NK-92 (cell line): Measurements from ENCODE around the gene PPIE.

Experiments
- DNase-seq: peaks from one replicate; lab custom pipeline; 2025; ENCODE audit not compliant: unreplicated experiment; lab: John Stamatoyannopoulos, UW

Gene PPIE

DNA sequence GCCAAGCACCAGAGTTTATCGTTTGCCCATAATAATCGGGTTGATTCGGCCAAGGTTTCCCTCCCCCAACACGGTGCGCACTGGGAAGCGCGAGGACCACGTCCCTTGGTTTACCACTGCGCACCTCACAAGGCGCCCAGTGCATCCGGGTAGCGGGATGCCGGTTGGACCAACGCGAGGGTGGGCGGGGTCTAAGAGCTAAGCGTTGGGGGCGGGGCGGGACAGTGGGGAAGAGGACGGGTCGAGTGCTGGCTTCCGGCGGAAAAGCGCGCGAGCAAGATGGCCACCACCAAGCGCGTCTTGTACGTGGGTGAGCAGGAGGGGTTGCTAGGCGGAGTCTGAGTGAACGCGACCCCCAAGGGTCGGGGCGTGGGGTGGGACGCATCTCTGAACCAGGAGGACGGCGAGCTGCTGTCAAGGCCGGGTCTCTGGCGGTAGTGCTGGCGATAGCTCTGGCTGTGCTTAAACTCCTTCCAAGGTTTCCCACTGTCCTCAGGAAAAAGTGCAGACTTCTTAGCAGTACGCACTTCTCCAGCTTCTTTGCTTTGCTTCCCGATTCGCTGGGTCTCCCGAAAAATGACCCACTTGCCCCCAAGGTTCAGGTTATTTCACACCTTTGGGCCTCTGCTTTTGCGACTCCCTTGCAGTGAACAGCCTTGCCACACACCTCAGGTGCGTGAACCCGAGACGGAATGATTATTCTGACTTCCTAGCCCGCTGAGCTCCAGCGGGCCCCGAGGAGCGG is at the start of gene PPIE:
Gene PPIE, plus strand, starts transcription at position 261 of the 745 bp plus-strand sequence. Its CDS starts 19 bp downstream, at position 280.
- peak; percentile 58 for DNase-seq

DNA sequence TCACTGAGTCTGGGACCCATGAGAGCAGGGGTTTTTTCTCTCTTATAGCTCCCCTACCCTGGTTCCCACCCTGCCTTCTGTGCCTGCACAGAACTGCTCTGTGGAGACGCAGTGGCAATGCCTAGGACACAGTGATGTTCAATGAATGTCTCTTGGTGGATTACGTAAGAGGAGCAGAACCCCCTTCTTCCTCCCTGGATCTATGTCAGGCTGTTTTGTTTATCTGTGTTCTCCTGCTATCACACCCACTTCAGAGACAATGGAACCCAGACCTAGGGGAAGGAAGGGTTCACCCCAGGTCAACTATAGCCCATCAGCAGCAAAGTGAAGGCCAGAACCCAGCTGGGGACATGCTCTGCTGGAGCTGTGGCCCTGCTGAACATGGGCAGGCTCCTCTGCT is 49.5 kb upstream of the PPIE start:
- no peak for DNase-seq

DNA sequence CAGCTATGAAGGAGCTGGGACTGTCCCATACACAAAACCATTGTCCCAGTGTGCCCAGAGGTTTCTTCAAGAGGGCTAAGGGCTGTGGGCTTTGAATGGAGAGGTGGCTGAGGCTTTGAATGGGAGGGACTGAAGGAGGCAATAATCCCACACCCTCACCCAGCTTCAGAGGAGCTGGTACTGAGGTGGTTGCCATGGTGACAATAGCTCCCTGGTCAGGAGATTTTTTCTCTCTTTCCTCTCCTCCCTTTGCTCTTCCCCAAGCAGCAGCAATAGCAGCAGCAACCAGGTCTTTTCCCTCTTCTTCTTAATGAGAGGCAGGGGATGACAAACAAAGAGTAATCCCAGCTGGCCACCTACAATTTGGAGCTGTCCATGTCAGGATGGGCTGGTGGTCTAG is 49.0 kb upstream of the PPIE start:
- no peak for DNase-seq

DNA sequence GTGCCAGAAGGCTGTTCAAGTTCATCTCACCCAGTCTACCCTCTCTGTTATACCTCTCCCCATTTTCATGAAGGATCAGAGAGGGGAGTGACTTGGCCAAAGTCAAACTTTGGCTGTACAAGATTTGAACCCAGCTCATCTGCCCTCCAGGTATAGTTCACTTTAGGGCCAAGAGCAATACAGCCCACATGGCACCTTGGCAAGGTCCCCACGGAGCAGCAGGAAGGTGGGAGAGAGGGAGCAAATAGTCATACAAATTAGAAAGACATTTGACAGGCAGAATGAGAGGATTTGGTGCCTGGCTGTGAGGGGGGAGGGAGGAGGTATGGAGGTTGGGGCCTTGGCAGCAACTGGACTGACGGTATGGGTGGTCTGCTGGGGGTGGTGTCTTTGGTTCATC is 48.5 kb upstream of the PPIE start:
- no peak for DNase-seq

DNA sequence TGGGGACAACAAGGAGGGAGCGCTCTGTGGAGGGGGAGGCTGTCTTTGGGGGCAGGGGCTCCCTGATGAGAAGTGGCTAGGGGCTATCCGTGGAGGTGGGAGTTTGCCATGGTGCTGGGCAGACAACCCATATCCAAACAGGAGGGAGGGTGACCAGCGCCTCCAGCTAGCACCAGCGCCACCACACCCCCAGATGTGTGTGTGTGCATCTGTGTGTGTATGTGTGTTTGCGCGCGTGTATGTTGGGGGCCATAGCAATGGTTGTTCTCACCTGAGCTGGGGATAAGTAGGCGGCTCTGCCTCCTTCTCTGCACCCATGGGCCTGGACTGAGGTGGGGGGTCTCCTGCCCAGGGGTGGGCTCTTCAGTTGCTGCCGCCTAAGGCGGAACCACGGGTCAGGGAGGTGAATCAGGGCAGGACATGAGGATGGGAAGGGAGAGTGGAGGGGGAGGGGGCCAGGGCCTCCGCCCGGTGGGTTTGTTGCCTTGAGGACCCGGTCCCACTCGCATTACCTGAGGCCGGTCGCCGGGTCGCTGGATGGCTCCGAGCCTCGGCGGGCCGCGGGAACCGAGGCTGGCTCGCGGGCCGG is 47.8 kb upstream of the PPIE start:
- no peak for DNase-seq

DNA sequence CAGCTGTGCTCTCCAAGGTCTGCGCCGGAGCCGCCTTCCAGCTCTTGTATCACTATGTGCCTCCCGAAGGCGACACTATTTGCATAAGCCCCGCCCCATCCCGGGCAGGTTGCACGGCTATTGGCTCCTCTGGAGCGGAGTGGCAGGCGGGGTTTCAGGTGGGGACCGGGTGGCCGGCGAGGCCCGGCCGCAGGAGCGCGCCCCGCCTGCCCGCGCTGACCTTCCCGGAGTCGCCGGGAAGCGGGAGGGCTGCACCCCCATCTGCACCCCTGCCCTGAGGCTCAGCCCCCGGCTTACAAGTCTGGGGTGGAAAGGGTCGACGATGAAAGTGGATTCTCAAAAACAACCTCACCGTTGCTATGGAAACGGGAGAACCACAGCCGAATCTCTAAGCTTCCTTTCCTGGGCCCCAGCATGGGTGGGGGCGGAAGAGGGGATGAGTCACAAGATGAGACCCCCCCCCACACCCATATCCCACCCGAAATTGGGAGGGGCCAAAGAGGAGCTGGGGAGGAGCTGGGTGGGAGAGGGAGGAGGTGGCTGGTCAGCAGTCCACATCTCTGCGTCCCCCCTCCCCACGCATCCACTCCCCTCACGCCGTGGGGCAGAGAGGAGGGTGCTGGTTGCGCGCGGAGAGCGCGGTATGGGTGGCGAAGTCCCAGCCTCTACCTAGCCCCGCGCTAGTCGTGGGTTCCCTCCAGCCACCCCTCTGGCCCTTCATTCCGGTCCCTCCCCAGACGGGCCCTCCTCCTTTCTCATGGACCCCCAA is 47.1 kb upstream of the PPIE start, which contains the start of gene HPCAL4:
Gene HPCAL4, minus strand, starts transcription at position 51 of the 769 bp plus-strand sequence. CDS start 6,830 bp downstream, outside the sequence.
- peak; percentile 23 for DNase-seq

DNA sequence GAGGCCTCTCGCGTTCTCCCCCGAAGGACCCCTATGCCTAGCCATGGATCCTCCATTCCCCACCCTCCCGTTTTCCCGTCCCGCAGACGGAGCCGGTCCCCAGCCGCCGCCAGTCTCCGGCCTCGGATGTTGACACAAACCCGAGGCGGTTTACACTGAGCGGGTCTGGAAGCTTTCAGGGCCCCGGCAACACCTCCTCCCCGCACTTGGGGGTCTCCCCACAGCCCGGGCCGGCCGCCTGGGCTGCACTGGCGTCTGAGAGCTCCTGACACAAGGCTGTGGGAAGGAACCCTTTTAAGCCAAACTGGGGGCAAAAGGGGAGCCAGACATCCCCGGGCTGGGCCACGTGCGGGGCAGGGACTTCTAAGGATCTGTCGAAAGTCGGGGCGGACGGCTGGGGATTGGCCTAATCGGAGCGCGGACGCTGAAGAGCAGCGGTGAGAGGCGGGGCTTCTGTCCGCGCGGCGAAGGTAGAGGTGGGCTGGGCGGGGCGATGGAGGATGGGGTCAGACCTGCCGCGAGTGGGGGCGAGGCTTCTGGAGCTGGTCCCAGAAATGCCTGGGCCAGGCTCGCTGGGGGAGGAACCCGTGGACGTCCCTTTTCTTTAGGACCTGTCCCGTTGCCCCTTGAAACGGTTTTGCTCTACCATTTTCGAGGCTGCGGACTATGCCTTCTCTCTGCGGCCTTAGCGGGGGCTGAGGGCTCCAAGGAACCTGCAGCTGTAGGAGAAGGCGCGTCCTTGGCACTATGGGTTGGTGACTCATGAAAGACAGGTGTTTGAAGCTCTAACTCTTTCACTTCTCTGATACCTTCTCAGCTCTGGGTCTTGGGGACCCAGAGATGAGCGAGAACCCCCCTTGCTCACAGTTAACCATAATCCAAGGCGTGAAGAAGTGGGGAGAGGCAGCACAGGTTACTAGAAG is 46.3 kb upstream of the PPIE start:
- no peak for DNase-seq

DNA sequence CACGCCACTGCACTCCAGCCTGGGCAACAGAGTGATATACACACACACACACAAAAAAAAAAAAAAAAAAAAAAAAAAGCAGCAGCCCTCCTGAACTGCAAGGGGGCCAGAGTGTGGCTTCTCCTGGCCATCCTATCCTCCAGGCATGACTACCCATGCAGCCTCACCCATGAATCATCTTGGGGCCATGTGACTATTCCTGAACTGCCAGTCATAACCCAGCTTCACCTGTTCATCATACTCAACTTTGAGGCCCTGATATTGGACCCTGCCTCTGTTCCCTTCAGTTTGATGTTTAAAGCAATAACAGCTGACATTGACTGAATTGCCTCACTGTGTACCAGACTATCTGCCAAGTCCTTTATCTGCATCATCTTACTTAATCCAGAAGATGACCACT is 44.7 kb upstream of the PPIE start:
- no peak for DNase-seq

DNA sequence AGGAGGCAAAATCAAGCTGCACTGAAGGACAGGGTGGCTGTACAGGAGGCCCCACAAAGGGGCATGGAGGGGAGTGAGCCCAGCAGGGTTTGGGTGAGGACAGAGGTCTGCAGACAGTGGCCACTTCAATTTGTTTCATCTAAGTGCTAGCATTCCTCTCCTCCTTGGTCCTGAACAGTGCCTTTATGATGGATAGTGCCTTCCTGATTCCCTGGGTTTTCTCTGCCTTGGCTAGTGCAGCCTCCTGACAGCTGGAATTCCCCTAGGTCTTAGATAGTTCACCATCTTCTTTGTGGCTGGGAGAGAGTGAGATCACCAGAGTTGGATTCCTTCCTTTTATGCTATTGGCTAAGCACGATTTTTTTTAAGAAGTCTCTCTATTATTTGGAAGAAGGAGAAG is 43.7 kb upstream of the PPIE start:
- DNase-seq = no peak

DNA sequence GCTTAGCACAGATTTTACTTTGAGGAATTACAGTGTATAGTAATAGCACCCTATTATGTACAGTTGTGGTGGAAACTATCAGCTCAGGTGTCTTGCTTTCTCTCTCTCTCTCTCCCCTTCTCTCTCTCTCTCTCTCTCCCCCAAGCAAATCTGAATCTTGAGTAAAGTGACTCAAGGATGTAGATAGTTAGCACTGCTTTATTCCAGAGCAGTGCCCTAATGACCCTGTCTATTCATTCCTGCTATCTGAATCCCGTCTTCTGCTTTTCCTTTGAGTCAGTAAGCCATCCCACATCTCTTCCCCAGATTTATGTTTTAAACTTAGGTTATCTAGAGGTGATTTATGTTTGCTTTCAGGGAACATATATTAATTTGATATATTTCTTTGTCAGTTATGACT is 42.2 kb upstream of the PPIE start:
- DNase-seq = no peak

DNA sequence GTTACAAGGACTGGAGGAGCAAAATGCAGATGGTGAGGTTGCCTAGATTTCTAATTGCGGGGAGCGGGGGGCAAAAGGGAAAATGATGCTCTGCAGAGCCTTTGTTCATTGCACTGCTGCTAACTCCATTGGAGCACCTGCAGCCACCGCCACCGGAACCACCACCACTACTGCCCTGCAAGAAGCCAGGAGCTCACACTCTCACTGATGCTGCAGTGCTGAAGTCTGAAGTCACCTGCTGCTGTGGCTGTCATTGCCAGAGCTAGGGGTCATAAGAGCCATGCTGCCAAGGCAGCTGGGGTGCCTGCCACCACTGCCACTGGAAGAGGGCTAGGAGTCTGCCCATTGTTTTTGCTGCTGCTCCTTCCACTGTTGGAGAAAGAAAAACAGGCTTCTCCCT is 40.1 kb upstream of the PPIE start:
- no peak for DNase-seq

DNA sequence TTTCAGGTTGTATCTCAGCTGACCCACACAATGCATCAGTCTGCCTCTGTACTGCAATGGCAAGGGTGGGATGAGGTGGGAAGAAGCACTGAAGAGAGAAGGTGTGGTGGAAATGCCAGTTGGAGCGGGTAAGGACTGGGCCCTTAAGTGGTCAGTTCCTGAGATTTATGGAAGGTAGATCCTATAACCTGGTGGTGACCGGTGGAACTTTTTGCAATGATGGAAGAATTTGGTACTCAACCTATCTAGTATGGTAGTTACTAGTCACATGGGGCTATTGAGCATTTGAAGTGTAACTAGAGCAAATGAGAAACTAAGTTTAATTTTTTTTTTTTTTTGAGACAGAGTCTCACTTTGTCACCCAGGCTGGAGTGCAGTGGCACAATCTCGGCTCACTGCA is 39.3 kb upstream of the PPIE start:
- no peak for DNase-seq

DNA sequence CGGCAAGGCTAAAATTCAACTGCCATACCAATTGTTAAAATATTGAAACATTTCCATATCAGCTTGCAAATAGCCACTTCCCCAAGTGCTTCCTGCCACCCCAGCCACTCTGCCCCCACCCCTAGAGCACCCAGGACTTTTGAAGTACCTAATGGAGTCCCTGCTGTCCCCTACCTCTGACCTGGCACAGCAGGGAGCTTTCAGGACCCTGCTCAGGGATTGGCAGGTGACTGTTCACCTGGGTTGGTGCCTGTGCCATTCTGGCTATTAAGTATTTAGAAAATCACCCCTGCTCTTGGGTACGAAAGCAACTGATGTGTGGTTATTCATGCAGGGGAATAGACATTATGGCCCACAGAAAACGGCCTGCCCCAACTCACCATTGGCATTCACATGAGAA is 38.3 kb upstream of the PPIE start:
- DNase-seq = no peak

DNA sequence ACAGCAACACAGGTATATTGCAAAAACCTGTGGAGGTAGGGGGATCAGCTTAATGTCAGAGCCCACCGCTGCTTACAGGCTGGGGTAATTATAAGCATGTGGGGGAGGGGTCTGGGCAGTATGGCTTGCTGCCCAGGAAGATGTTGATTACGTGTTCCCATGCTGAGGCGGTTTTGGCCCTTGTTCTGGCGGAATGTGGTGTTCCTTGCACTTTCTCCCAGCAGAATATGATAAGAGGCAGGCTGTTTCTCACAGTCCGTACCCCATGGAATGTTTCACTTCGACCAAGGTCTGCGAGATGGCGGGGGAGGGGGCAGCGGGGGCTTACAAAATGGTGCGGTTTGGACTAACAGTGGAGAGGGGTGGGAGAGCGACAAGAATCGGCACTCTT is 37.6 kb upstream of the PPIE start:
- DNase-seq = no peak

DNA sequence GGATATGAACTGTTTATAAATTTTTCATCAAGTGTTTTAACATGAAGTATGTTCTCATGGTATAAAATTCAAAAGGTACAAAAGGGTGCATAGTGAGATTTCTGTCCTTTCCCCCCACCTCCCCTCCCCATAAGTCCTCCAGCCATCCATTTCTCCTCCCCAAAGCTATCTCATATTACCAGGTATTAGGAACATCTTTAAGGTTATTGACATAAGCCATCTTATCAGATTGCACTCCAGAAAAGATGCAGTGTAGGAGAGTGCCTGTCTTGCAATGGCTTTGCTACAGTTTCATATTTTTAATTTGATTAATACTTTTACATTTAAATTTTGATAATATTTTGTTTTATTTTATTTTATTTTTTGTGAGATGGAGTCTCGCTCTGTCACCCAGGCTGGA is 33.9 kb upstream of the PPIE start:
- DNase-seq = no peak

DNA sequence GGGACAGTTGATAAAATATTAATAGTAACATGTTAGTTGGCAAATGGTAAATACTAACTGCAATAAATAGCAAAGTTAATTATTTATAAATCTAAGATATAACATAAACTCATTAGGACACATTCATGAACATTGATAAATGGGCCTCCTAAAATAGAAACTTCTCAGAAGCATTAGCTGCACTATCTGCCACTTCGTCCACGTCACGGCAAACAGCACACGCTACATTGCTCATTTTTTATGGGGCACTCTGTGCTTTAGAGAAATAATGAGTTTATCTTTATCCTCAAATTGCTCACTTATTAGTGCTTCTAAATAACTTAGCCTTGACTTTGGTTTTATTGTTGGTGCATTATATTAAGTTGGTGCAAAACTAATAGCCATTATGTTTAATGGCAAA is 31.2 kb upstream of the PPIE start:
- DNase-seq = no peak

DNA sequence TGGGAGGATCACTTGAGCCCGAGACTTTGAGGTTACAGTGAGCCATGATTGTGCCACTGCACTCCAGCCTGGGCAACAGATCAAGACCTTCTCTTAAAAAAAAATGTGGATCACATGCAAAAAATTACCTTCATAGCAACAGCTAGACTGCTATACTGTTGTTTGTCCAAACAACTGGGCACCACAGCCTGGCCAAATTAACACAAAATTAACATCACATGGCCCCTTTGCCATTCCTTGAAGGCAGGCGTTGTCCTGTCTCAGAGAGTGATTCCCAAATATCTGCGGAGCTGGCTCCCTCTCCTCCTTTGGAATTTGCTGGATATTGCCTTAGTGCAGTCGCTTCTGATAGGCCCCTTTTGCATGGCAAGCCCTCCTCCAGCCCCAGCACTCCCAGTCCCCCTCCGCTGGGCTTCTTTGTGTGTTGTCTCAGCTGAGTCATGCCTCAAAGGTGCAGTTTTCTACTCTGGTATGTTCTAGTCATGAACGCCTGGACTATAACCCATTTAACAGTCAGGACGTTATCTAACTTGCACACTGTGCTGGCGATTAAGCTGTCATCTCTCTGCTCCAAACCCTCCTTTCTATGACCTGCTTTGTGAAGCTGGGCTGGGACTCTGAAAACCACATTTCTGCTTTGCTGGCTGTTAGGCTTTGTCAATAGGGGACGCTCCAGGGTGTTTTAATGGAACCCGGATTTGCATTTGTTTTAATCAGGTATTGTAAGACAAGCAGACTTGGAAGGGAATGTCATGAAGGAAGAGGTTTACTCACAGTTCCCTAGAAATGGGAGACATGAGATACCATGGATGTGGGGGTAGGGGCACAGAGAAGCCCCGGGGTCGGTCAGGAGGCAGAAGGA is 27.3 kb upstream of the PPIE start:
- DNase-seq = no peak

DNA sequence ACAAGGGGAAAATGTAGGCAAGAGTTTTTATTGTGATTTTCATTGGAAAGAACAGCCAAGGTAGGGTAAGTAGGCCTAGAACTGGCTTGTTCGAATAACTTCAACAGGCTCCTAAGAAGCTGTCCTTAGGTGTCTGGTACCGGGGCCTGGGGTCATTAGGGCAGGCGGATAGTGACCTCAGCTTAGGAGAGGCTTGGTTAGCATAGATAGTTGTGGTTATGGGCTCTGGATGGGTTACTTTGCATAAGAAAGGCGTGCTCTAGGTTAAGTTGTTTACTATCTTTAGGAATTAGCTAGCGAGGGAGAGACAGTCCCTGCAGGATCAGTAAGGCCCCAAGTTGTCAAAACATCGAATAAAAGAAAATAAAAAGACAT is 26.7 kb upstream of the PPIE start:
- DNase-seq = no peak

DNA sequence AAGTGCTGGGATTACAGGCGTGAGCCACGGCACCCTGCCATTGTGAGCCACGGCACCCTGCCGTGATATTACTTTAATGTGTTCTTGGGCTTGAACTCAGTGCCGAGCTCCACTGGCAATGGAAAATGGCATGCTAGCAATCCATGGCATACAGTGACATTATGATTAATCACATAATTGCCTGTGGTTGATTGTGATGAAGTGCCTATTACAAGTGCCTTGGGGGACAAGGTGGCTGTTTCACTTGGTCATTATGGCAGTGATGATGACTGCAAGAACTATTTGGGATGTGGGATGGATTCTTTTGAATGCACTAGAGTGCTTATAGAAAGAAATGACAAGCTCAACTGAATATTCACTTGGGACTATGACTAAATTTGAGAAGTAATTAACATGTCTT is 25.1 kb upstream of the PPIE start:
- no peak for DNase-seq

DNA sequence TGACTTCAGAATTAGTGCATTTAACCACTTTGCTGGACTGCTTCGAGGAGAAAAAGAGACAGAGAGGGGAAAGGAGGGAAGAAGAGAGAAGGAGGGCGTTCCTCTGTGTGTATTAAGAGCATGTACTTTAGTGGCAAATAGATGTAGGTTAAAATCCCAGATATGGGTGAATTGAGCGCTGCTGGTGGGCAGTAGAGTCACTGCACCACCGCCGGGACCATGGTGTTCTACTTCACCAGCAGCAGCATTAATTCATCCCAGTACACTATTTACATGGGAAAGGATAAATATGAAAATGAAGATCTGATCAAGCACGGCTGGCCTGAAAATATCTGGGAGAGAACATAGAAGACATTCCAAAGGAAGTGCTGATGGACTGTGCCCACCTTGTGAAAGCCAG is 20.9 kb upstream of the PPIE start:
- no peak for DNase-seq
